GM18858 (cell line): ENCODE measurements around the gene RNF168.
"Not testable (repeated sequence)": the region's sequence is repeated elsewhere in the genome, so short reads cannot be mapped to it uniquely, and the experiment has no call there.

ENCODE experiments used
- ATAC-seq: cut with Tn5 transposase; IDR thresholded peaks from one replicate; pipeline ENCODE4 v1.9.1; 2021; ENCODE audit not compliant: unreplicated experiment

Gene RNF168

DNA sequence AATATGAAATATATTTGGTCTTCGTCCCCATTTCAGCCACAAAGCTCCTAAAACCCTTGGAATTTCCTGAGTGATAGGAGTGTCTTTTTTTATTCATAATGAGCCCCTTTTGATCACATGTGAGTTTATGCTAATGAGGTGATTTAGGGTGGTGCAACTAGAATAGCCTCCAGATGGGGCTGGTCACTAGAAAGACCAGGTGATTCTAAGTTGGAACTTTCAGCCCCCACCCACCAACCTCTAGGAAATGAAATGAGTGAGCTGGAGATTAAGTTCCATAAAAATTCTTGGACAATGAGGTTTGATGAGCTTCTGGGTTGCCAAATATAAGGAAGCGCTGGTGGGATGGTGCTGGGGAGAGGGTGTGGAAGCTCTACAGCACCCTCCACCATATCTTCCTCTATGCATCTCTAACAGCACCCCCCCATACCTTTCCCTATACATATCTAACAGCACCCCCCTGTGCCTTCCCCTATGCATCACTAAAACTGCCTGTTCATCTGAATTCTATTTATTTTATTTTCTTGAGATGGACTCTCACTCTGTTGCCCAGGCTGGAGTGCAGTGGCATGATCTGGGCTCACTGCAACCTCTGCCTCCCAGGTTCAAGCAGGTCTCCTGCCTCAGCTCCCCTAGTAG lies 13.7 kb upstream of the RNF168 start:
- ATAC-seq, result no peak

DNA sequence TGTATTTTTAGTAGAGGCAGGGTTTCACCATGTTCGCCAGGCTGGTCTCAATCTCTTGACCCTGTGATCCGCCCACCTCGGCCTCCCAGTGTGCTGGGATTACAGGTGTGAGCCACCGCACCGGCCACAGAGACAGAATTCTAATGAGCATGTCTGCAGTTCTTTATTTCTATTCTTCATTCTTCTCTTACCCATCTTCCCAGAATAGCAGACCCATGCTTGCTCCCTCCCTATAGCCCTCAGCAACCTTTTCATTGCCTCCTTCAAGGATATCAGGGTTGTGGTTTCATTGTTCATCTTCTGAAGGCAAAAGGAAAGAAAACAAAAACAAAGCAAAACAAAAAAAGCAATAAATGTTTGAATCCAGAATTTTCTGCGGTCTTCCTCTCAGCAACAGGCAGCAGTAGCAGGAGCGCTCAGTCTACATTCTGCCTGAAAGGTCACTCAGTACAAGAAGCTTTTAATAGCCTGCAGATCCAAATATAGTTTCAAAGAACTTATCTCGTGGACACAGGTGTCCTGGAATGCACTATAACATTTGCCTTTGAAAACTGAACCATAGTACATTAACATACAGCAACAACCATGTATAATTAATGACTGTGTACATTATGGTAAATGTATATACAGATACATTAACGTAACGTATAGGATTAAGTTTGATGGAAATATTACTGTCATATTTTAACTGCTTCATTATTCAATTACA lies 11.5 kb upstream of the RNF168 start, which contains the start of gene SMCO1:
TSS of gene SMCO1 (minus strand) at position 434 of the 709 bp plus-strand sequence. CDS start at position 297, 137 bp downstream.
- ATAC-seq, result no peak

DNA sequence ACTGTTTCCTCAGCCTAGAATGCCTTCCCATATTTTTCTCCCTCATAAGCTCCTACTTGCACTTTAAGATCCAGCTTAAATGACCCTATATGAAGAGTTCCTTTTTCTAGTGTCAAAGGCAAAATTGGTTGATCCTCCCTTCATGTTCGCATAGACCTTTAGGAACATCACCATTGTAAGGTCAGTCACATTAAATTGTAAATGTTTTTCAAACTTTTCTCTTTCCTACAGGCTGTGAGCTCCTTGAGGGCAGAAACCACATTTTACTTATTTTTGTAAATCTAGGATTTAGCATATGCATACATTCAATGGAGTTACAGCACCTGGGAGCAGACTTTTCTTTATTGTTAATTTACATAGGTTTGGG lies 10.8 kb upstream of the RNF168 start:
- ATAC-seq, result no peak

DNA sequence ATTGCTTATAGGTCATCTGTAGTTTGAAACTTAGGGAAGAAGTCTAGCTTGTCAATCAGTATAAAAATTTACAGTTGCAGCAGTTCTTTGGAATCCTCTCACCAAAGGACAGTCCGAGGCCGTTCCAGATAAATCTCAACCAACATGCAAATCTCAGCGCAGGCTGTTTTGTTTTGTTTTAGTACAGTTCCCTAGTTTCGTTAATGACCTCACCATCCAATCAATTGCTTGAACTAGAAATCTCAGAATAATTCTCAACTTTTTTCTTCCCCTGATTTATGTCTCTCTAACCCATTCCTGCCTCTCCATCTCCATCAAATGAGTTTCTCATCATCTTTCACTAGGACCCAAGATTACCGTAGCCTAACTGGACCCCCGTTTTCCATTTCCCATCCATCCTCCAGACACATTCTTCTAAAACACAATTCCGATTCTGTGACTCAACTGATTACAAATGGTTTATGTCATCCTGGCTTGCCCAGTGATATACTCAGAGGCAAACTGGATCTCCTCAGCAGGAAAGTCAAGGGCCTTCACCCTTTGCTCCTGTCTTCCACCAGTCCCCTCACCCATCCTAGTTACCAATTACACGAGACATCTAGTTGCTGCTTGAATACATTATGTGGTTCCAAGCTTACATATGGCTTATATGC lies 10.3 kb upstream of the RNF168 start:
- ATAC-seq, result no peak

DNA sequence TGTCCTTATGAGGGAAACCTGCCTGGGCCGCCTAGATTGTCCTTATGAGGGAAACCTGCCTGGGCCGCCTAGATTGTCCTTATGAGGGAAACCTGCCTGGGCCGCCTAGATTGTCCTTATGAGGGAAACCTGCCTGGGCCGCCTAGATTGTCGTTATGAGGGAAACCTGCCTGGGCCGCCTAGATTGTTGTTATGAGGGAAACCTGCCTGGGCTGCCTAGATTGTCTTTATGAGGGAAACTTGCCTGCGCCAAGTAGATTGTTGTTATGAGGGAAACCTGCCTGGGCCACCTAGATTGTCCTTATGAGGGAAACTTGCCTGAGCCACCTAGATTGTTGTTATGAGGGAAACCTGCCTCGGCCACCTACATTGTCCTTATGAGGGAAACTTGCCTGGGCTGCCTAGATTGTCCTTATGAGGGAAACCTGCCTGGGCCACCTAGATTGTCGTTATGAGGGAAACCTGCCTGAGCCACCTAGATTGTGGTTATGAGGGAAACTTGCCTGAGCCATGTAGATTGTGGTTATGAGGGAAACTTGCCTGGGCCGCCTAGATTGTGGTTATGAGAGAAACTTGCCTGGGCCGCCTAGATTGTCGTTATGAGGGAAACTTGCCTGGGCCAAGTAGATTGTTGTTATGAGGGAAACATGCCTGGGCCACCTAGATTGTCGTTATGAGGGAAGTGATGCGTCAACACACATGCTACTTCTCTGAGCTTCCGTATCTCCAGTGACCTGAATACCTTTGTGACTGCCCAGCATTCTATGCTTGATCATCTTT lies 8.3 kb upstream of the RNF168 start:
- not testable (repeated sequence) for ATAC-seq

DNA sequence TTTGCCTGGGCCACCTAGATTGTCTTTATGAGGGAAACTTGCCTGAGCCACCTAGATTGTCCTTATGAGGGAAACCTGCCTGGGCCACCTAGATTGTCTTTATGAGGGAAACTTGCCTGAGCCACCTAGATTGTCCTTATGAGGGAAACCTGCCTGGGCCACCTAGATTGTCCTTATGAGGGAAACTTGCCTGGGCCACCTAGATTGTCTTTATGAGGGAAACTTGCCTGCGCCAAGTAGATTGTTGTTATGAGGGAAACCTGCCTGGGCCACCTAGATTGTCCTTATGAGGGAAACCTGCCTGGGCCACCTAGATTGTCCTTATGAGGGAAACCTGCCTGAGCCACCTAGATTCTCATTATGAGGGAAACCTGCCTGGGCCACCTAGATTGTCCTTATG lies 7.5 kb upstream of the RNF168 start:
- ATAC-seq, result not testable (repeated sequence)

DNA sequence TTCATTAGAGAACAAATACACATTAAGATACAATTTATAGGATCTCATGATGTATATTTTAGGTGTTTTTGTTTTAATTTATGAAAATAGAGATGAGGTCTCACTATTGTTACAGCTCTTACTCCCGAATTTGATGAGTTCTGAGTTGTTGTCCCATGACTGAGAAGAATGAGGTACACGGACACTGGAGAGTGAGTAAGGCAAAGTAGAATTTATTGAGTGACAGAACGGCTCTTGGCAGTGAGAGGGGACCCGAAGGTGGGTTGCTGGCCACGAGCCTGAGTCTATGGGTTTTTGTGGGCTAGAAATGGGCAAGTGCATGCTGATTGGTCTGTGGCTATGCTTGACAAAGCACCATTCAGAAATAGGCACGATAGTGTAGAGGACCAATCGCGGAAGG lies 3.1 kb upstream of the RNF168 start:
- no peak for ATAC-seq

DNA sequence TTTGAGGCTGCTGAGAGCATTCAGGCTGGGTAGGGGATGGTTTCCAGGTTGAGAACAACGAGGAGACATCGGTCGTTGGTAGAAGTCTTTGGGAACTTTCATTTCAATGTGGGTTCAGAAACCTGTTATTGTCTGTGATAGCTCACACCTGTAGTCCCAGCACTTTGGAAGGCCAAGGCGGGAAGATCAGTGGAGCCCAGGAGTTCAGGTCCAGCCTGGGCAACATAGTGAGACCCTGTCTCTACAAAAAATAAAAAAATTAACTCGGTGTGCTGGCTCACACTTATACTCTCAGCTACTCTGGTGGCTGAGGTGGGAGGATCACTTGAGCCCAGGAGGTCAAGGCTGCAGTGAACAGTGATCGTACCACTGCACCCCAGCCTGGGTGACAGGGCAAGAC lies 988 bp upstream of the RNF168 start:
- ATAC-seq, result no peak

DNA sequence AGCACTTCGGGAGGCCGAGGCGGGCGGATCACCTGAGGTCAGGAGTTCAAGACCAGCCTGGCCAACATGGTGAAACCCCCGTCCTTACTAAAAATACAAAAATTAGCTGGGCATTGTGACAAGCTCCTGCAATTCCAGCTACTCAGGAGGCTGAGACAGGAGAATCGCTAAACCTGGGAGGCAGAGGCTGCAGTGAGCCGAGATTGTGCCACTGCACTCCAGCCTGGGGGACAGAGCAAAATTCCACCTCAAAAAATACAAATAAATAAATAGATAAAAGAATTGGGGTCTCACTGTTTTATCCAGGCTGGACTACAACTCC lies 470 bp upstream of the RNF168 start:
- not testable (repeated sequence) for ATAC-seq

DNA sequence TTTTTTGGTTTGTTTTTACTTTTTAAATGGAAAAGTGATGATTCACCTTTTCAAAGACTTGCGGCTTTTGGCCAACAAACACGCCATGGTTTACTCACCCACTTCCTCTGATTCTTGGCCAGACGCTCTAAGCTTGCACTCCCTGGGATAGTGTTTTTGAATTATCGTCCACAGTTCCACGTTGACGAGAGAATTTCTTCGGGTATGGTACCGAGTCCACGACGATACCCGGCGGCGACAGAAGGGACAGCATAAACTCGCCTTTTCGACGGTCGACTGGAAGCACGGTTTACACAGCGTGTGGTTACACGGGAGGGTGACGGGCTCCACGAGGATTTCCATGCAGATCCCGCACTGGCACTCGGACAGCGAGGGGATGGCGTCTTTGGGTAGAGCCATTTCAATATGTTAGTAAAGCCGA lies 783 bp downstream of the RNF168 start:
- no peak for ATAC-seq

DNA sequence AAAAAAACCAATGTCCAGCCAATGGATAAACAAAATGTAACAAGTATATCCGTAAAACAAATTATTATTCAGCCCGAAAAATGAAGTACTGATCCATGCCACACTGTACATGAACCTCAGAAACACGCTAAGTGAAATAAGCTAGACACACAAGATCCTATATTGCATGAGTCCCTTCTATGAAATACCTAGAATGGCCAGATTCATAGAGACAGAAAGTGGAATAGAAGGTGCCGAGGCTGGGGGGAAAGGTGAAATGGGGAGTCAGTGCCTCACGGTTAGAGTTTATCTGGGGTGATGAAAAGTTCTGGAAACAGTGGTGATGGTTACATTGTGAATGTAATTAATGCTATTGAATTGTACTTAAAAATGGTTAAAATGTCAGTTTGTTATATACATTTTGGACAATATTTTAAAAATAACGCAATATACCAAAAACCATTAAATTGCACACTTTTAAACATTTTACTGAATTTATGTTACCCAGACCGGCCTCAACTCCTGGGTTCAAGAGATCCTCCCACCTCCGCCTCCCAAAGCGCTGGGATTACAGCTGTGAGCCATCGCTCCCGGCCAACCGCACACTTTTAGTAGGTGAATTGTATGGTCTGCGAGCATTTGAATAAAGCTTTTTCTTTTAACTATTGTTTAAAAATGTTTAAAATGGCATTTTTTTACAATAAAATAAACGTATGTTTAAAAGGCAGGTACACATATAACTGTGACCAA lies 2.1 kb downstream of the RNF168 start:
- no peak for ATAC-seq

DNA sequence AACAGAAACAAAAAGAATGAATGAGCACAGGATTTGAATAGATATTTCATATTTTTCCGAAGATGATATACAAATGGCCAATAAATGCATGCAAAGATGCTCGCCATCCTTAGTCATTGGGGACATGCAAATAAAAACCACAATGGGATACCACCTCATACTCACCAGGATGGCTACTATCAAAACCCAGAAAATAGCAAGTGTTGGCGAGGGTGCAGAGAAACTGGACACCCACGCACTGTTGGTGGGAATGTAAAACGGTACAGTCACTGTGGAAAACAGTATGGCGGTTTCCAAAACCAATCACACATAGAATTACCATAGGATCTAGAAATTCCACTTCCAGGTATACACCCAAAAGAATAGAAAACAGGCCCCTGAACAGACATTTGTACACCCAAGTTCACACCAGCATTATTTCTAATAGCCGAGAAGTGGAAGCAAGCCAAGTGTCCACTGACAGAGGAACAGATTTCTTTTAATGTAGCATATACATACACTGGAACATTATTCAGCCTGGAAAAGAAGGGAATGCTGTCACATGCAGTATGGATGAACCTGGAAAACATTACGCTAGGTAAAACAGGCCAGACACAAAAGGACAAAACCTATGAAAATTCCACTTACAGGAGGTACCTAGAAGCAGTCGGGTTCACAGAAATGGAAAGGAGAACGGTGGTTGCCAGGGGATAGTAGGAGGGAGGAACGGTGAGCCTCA lies 3.6 kb downstream of the RNF168 start:
- ATAC-seq, result no peak

DNA sequence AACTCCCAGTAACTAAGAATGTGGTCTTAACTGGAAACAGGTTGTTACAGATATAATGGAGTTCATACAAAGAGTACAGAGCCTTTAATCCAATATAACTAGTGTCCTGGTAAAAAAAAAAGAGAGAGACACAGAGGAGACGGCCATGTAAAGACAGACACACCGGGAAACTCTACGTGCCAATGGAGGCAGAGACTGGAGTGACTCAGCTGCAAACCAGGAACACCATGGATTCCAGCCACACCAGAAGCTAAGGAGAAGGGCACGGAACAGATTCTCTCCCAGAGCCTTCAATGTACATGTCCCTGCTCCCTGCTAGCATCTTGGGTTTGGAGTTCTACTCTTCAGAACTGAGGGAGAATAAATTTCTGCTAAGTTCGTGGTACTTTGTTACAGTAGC lies 4.5 kb downstream of the RNF168 start:
- no peak for ATAC-seq

DNA sequence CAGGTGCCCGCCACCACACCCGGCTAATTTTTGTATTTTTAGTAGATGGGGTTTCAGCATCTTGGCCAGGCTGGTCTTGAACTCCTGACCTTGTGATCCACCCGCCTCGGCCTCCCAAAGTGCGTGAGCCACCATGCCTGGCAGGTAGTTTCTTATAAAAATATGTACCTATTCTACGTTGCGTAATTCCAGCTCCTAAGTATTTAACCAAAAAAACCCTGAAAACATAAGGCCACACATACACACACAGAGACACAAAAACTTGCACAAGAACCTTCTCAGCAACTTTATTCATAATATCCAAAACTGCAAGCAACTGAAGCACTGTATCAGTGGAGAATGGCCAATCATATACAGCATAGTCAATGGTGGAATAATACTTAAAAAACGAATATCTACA lies 5.3 kb downstream of the RNF168 start:
- ATAC-seq, result no peak

DNA sequence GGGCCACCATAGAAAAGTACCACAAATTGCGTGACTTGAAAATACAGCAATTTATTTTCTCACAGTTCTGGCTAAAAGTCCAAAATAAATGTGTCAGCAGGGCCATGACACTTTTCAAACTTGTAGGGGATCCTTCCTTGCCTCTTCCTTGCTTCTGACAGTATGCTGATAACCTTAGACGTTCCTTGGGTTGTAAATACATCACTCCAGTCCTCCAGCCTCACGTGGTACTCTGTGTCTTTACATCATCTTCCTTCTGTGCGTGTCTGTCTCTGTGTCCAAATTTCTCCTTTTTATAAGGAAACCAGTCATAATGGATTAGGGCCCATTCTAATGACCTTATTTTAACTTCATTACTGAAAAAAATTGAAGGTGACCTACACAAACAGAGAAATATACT lies 7.4 kb downstream of the RNF168 start:
- no peak for ATAC-seq

DNA sequence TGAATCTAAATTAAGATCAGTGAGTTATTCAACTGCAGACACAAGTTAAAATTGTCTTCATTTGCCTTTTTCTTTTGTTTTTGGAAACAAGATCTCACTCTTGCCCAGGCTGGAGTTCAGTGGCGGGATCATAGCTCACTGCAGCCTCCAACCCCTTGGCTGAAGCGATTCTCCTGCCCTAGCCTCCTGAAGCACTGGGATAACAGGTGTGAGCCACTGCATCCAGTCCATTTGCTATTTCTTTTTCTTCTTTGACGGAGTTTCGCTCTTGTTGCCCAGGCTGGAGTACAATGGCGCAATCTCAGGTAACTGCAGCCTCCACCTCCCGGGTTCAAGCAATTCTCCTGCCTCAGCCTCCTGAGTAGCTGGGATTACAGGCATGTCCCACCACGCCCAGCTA lies 10.3 kb downstream of the RNF168 start:
- ATAC-seq, result no peak

DNA sequence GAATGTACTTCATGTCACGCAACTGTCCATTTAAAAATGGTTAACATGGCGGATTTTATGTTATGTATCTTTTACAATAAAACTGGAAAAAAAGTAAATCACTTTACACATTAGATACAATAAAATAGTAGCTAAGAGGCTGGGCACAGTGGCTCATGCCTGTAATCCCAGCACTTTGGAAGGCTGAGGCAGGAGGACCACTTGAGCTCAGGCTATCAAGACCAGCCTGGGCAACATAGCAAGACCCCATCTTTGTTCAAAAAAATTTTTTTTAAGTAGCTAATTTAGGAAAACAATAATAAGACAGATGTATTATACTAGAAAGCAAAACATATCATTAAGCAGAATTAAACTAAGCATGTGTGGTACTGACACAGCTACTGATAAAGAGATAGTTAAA lies 11.5 kb downstream of the RNF168 start:
- no peak for ATAC-seq

DNA sequence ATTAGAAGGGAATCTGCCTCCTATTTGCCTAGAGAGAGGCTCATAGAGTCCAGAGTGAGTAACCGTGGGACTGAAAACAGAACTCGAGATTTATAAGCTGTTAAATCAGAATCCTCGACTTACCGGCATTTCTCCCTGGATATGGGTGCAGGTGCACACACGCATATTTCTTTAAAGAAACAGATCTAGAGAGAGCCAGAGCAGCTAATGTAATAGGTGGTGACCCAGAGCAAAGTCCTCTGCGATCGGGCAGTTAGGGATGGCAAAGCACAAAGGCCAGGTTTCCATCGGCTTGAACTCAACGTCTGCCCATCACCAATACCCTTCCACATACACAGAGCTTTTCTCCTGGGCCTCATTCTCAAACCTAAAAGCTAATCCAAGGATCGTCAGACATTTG lies 13.8 kb downstream of the RNF168 start:
- ATAC-seq, result no peak

DNA sequence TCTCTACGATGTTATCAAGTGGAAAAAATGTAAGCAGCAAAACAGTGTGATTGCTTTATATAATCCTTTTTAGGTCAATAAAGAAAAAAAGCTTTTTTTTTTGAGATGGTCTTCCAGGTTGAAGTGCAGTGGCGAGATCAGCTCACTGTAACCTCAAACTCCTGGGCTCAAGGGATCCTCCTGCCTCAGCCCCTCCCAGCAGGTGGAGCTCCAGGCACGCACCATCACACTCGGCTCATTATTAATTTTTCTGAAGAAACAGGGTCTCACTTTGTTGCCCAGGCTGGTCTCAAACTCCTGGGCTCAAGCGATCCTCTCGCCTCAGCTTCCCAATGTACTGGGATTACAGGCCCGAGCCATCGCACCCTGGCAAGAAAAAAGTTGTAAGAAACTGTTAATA lies 17.3 kb downstream of the RNF168 start:
- ATAC-seq, result no peak

DNA sequence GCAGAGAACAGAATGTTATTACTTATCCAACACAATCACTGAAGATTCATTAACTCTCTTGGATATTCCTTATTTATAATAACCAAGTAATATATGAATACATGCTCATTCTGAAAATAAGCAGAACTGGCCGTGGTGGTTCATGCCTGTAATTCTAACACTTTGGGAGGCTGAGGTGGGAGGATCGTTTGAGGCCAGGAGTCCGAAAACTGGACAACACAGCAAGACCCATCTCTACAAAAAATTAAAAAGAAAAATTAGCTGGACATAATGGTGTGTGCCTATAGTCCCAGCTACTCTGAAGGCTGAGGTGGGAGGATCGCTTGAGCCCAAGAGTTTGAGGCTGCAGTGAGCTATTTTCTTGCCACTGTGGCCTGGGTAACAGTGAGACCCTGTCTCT lies 25.9 kb downstream of the RNF168 start:
- ATAC-seq, result no peak
